ENCODE data around the gene ULBP3.

DNA sequence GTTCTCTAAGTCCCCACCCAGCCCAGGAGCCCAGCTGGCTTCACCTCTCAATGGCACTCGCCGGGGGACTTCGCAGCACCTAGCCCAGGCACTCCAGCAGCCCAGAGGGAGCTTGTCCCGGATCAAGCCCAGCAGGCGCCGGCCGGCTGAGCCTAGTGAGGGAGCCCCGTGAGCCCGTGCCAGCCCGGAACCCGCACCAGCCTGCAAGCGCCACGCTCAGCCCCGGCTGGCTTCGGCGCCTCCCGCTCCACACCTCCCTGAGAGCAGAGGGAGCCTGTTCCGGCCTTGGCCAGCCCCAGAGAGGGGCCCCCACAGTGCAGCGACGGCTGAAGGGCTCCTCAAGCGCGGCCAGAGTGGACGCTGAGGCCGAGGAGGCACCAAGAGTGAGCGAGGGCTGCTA lies 46.8 kb upstream of the ULBP3 start:
- TF ChIP-seq POLR2A (IDR thresholded peaks at IDR 0.05), result no peak
- TF ChIP-seq CTCF (IDR thresholded peaks at IDR 0.05), result no peak
